Hepatocyte (in vitro differentiated cells): Measurements from ENCODE around the gene RNASE11. TPM values are rescaled to one million over a fixed set of nuclear protein-coding genes. Genes with fewer than 3 reads are reported as not detected.
A peak's percentile ranks its signal among the peaks of the same experiment; 100 is the strongest.

Source experiments
- DNase-seq: peaks from one replicate; pipeline ENCODE4 v3.0.0-alpha.2; 2016; ENCODE audit warnings: low spot score
- H2AFZ ChIP-seq: fragments of 200-600 bp; sonication (generic); 2 replicates; pipeline ENCODE4 v1.6.0; 2016; ENCODE audit warnings: antibody characterized with exemption, mild to moderate bottlenecking
- H3K27ac ChIP-seq: fragments of 200-600 bp; sonication (generic); 2 replicates; pipeline ENCODE4 v1.5.1; 2016; ENCODE audit warnings: mild to moderate bottlenecking
- H3K27me3 ChIP-seq: fragments of 200-600 bp; sonication (generic); 2 replicates; pipeline ENCODE4 v1.6.1; 2016
- H3K36me3 ChIP-seq: fragments of 200-600 bp; sonication (generic); replicated peaks from 2 replicates; pipeline ENCODE4 v1.5.1; 2016; ENCODE audit warnings: low read depth; ENCODE audit not compliant: insufficient read depth
- H3K4me1 ChIP-seq: fragments of 200-600 bp; sonication (generic); 2 replicates; pipeline ENCODE4 v1.5.1; 2016; ENCODE audit warnings: mild to moderate bottlenecking, moderate library complexity; ENCODE audit not compliant: insufficient read depth
- H3K4me2 ChIP-seq: fragments of 200-600 bp; sonication (generic); 2 replicates; pipeline ENCODE4 v1.6.0; 2016
- H3K4me3 ChIP-seq: fragments of 200-600 bp; sonication (generic); 2 replicates; pipeline ENCODE4 v1.5.1; 2016; ENCODE audit warnings: mild to moderate bottlenecking
- H3K79me2 ChIP-seq: fragments of 200-600 bp; sonication (generic); 2 replicates; pipeline ENCODE4 v1.6.0; 2017; ENCODE audit warnings: mild to moderate bottlenecking
- H3K9me2 ChIP-seq: fragments of 200-600 bp; sonication (generic); replicated peaks from 2 replicates; pipeline ENCODE4 v1.6.0; 2017; ENCODE audit warnings: mild to moderate bottlenecking; ENCODE audit not compliant: insufficient read depth
- H3K9me3 ChIP-seq: fragments of 200-600 bp; sonication (generic); 2 replicates; pipeline ENCODE4 v1.5.1; 2016; ENCODE audit warnings: low read depth, mild to moderate bottlenecking
- H4K20me1 ChIP-seq: fragments of 200-600 bp; sonication (generic); 2 replicates; pipeline ENCODE4 v1.6.0; 2016; ENCODE audit warnings: mild to moderate bottlenecking; ENCODE audit not compliant: insufficient read depth, poor library complexity, severe bottlenecking
- EZH2 ChIP-seq: fragments of 200-600 bp; sonication (generic); IDR thresholded peaks from 2 replicates; pipeline ENCODE4 v1.6.1; 2016; ENCODE audit warnings: antibody characterized with exemption, mild to moderate bottlenecking, borderline replicate concordance
- EZH2phosphoT487 ChIP-seq: fragments of 200-600 bp; sonication (generic); IDR thresholded peaks from one replicate; pipeline ENCODE4 v1.6.1; 2018; ENCODE audit warnings: antibody characterized with exemption, mild to moderate bottlenecking, low read depth, moderate library complexity; ENCODE audit not compliant: unreplicated experiment, severe bottlenecking
- WGBS: methylation state at CpG from one replicate; pipeline ENCODE4 v1.1.6; 2016; ENCODE audit warnings: low lambda C conversion rate; ENCODE audit errors: missing lambda C conversion rate; 5-methylcytosine and 5-hydroxymethylcytosine counted together
- polyA plus RNA-seq: library from polyadenylated mRNA; unstranded; fragments of >200 nt; fragmentation: Nextera tagmentation; extraction: Ambion mirVana; gene quantifications from 2 replicates; pipeline ENCODE4 v1.2.1, GENCODE V29; 2016
- total RNA-seq: library from RNA; depleted of rRNA; stranded (reverse); fragments of >200 nt; gene quantifications from 2 replicates; pipeline ENCODE4 v1.2.3, GENCODE V29; 2014
- TF ChIP-seq, protein P1 (sequence below): fragments of 200-600 bp; sonication (generic); IDR thresholded peaks from 2 replicates; pipeline ENCODE4 v1.5.1; 2016; ENCODE audit warnings: antibody characterized with exemption, mild to moderate bottlenecking; ENCODE audit not compliant: poor library complexity

The RNASE11 gene
- not detected in 2 replicates for total RNA-seq
- not detected in 2 replicates for polyA plus RNA-seq

DNA sequence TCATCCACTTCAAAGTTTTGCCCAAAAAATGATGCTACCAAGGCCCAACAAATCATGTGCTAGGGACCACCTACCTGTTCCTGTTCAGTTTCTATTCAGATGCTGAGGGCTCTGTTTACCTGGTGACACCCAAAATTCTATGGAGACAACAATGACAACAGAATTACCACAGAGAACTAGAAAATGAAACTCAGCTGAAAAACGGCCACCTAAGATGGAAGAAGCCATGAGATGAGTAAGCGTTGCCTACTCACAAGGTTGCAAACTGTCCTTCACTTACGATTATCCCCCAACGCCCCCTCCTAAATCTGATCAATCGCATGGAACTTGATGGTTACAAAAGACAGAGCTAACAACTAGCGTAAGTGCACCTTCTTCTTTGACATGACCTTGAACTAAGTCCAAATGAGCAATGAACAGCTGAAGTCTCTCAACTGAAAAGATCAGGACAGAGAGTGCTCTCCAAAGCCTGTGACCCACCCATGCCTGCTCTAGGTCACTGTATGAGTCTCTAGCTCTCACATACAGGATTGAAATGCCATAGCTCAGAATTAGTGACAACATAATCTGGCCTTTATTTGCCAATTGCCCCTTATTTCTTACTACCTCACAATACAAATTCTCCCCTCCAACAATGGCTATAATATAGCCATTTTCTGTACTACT is at the start of gene RNASE11:
Gene RNASE11 (minus strand): TSS at position 513 of the 666 bp plus-strand sequence.
- no peak within 1 kb of the TSS for H2AFZ ChIP-seq

DNA sequence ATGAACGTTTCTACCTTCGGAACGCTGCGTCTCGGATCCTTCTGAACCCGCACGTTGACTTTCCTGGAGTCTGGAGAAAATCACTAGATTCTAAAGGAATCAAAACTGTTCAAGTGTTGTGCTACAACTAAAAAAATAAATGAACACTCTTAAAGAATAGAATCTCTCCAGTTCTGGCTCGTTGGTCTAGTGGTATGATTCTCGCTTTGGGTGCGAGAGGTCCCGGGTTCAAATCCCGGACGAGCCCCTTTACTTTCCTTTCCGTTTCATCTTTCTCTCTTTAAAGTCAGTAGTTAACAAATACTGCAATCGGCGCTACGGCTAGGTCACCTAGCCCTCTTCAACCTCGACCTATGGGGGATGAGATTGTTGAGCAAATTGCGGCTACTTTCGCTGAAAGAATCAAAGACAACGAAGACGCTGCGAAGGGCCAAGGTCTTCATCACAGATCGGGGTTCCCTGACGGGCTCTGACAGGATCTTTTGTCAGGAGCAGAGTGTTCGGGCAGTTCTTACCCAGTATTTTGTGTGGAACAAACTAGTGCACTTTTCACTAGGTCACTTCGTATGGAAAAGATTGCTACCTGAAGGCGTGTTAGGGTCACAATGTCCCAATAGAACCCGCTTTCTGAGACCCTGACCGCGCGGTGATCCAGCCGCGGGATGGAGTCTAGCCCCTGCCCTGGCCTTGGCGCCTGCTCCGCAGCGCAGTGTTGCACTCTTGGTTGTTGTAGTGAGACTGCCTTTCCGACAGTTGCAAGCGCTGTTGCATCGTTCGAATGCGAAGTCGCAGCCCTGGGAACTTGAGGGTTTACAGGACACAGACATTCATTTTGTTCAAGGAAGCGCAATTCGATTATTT is 45.3 kb upstream of the RNASE11 start:
- Histone ChIP-seq H3K4me2 (peak overlapping the region; percentile 92), H3K36me3 (no peaks in the 10 kb centered on the region), H3K4me3 (peak overlapping the region; percentile 25), H3K9me2 (no peaks in the 10 kb centered on the region), H3K4me1 (no peaks in the 10 kb centered on the region), H3K79me2 (no peaks in the 10 kb centered on the region), H4K20me1 (no peaks in the 10 kb centered on the region), H3K27me3 (peaks cover 13% of the 10 kb centered on the region), H2AFZ (no peak overlapping the region), H3K27ac (peak overlapping the region; percentile 5), H3K9me3 (no peaks in the 10 kb centered on the region)
- TF ChIP-seq, protein P1, sequence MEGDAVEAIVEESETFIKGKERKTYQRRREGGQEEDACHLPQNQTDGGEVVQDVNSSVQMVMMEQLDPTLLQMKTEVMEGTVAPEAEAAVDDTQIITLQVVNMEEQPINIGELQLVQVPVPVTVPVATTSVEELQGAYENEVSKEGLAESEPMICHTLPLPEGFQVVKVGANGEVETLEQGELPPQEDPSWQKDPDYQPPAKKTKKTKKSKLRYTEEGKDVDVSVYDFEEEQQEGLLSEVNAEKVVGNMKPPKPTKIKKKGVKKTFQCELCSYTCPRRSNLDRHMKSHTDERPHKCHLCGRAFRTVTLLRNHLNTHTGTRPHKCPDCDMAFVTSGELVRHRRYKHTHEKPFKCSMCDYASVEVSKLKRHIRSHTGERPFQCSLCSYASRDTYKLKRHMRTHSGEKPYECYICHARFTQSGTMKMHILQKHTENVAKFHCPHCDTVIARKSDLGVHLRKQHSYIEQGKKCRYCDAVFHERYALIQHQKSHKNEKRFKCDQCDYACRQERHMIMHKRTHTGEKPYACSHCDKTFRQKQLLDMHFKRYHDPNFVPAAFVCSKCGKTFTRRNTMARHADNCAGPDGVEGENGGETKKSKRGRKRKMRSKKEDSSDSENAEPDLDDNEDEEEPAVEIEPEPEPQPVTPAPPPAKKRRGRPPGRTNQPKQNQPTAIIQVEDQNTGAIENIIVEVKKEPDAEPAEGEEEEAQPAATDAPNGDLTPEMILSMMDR = no peak
- TF ChIP-seq EZH2 (no peak), EZH2phosphoT487 (no peak)
- 3% methylated on average over 45 of the region's 45 CpGs for whole genome bisulfite sequencing
- DNase-seq = peak; percentile 84

More for the DNA sequence above, at the start of gene RNASE11:
- Histone ChIP-seq H3K27me3 (no peaks in the 10 kb centered on the region), H3K9me3 (no peaks in the 10 kb centered on the region), H3K9me2 (no peaks in the 10 kb centered on the region), H4K20me1 (no peaks in the 10 kb centered on the region), H3K36me3 (no peaks in the 10 kb centered on the region), H3K27ac (no peak within 1 kb of the TSS), H3K4me2 (no peak within 1 kb of the TSS), H3K79me2 (no peaks in the 10 kb centered on the region), H3K4me1 (no peaks in the 10 kb centered on the region), H3K4me3 (no peak within 1 kb of the TSS)
- DNase-seq = no peak
- 92% methylated on average over 6 of the region's 6 CpGs for WGBS
- no peak for TF ChIP-seq EZH2phosphoT487
- TF ChIP-seq, protein P1 = no peak
- no peak for TF ChIP-seq EZH2

- Histone ChIP-seq H3K27me3 (peaks cover 19% of the 10 kb centered on the region), H4K20me1 (no peaks in the 10 kb centered on the region), H3K79me2 (no peaks in the 10 kb centered on the region), H3K4me3 (peak overlapping the region; percentile 7), H3K4me1 (no peaks in the 10 kb centered on the region), H3K4me2 (peak overlapping the region; percentile 92), H3K9me3 (no peaks in the 10 kb centered on the region), H2AFZ (no peak overlapping the region), H3K36me3 (no peaks in the 10 kb centered on the region), H3K27ac (no peak overlapping the region), H3K9me2 (no peaks in the 10 kb centered on the region)
- DNase-seq = no peak
- under 1% methylated on average over 19 of the region's 19 CpGs for WGBS
- TF ChIP-seq EZH2 (no peak), EZH2phosphoT487 (no peak)
- TF ChIP-seq, protein P1 = no peak
Observed at GRCh38 chr14:20632448-20632830, 44.6 kb upstream of the RNASE11 start.
